Neural progenitor cell (in vitro differentiated cells): ENCODE data around the gene EIF4EBP3.

Source experiments
- EZH2 ChIP-seq: fragments of 200-600 bp; sonication (generic); IDR thresholded peaks from 2 replicates; pipeline ENCODE4 v1.6.1; 2017; ENCODE audit warnings: antibody characterized with exemption, mild to moderate bottlenecking, moderate library complexity
- EZH2phosphoT487 ChIP-seq: fragments of 200-600 bp; sonication (generic); IDR thresholded peaks from 2 replicates; pipeline ENCODE4 v1.6.1; 2017; ENCODE audit warnings: antibody characterized with exemption
- TF ChIP-seq, protein P1 (sequence below): fragments of 200-600 bp; sonication (generic); IDR thresholded peaks from 2 replicates; pipeline ENCODE4 v1.5.1; 2017; ENCODE audit warnings: antibody characterized with exemption, mild to moderate bottlenecking

DNA sequence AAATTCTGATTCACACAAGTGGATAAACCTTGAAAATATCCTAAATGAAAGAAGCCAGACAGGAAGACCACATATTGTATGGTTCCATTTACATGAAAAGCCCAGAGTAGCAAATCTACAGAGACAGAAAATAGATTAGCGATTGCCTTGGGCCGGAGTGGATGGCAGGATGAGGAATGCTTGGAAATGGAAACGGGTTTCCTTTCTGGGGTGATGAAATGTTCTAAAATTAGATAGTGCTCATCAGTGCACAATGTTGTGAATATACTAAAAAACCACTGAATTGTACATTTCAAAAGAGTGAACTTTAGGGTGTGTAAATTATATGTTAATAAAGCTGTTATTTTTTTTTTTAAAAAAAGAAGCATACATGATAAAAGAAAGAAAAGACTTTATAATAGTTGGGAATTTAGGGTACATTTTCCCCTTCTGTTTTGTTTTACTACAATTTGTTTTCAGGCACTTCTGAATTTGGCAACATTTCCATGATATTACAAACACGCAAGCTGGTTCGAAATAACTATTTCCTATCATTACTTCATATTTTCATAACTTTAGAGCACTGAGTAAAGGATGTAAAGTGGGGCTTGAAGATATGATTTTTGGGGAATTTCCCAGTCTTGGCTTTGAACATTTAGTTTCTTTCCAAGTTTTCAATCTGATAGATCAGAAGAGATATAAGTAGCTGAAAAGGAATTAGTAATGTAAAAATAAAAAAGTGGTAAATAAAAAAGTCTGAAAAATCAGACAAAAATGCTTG, 41.0 kb downstream of the EIF4EBP3 start:
- TF ChIP-seq, protein P1, sequence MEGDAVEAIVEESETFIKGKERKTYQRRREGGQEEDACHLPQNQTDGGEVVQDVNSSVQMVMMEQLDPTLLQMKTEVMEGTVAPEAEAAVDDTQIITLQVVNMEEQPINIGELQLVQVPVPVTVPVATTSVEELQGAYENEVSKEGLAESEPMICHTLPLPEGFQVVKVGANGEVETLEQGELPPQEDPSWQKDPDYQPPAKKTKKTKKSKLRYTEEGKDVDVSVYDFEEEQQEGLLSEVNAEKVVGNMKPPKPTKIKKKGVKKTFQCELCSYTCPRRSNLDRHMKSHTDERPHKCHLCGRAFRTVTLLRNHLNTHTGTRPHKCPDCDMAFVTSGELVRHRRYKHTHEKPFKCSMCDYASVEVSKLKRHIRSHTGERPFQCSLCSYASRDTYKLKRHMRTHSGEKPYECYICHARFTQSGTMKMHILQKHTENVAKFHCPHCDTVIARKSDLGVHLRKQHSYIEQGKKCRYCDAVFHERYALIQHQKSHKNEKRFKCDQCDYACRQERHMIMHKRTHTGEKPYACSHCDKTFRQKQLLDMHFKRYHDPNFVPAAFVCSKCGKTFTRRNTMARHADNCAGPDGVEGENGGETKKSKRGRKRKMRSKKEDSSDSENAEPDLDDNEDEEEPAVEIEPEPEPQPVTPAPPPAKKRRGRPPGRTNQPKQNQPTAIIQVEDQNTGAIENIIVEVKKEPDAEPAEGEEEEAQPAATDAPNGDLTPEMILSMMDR, result no peak
- TF ChIP-seq EZH2 (no peak), EZH2phosphoT487 (no peak)
